Omental fat pad (tissue), 4 donors: ENCODE results near the gene SNX30. TPM values are rescaled to one million over a fixed set of nuclear protein-coding genes. Genes with fewer than 3 reads are reported as not detected.
A peak's percentile ranks its signal among the peaks of the same experiment; 100 is the strongest.

Source experiments
- ATAC-seq: fragments of 150-250 bp; one replicate; pipeline ENCODE4 v1.9.1; 2016; ENCODE audit warnings: mild to moderate bottlenecking, moderate library complexity; ENCODE audit not compliant: low FRiP score
- DNase-seq: peaks from one replicate; pipeline ENCODE4 v3.0.0-alpha.2; 2019; ENCODE audit warnings: low spot score
- total RNA-seq, 4 donors: library from RNA; depleted of rRNA; stranded (reverse); fragments of >200 nt; gene quantifications; one replicate each; pipeline ENCODE4 v1.1.0, GENCODE V29; 2016
- TF ChIP-seq, protein P1 (sequence below), 3 donors: fragments of 450-650 bp; IDR thresholded peaks; one replicate each; pipeline ENCODE4 v1.5.1; 2016 to 2017; ENCODE audit warnings: antibody characterized with exemption in 3 of 3, mild to moderate bottlenecking in 3 of 3, moderate library complexity in 2 of 3

The SNX30 gene
- total RNA-seq, 4 donors from 2014 or later, result 8.9 to 27.5 (median 11.6) TPM

DNA sequence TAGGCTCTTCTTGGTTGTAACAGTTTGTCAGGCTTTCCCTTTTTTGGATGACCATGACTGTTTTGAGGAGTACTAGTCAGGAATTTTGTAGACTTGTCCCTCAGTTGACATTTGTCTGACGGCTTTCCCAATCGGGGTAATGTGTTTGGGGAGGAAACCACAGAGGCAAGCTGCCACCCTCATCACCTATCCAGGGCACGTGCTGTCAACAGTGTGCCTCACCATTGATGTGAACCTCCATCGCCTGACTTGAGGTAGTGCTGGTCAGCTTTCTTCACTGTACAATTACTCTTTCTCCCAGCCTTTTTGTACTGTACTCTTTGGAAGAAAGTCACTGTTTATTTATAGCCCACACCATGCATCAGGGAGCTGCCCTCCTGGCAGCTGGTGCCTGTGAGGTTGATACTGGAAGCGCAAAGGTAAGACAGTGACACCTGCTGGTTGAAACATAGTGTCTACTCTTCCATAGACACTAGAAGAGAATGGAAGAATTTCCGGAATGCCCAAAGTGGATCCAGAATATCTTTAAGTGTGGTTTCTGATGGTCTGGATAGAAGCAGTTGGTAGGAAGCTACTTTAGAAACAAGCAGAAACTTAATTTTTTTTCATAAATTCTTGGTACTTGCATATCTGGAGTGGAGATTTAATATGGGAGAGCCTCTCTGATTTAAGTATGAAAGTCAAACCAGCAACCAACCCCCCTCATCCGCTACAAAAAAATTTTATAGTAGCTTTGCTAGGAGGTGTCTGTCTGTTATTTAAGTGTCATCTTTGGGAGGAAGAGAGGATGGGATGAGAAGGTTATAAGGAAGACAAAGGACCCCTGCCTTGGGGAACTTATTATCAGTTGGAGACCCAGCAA is 69.3 kb downstream of the SNX30 start:
- TF ChIP-seq, protein P1, sequence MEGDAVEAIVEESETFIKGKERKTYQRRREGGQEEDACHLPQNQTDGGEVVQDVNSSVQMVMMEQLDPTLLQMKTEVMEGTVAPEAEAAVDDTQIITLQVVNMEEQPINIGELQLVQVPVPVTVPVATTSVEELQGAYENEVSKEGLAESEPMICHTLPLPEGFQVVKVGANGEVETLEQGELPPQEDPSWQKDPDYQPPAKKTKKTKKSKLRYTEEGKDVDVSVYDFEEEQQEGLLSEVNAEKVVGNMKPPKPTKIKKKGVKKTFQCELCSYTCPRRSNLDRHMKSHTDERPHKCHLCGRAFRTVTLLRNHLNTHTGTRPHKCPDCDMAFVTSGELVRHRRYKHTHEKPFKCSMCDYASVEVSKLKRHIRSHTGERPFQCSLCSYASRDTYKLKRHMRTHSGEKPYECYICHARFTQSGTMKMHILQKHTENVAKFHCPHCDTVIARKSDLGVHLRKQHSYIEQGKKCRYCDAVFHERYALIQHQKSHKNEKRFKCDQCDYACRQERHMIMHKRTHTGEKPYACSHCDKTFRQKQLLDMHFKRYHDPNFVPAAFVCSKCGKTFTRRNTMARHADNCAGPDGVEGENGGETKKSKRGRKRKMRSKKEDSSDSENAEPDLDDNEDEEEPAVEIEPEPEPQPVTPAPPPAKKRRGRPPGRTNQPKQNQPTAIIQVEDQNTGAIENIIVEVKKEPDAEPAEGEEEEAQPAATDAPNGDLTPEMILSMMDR (IDR thresholded peaks at IDR 0.05), result peak in 2 of 3 donors; percentile 16 to 24
- DNase-seq, result no peak
- ATAC-seq, result peak; percentile 57

DNA sequence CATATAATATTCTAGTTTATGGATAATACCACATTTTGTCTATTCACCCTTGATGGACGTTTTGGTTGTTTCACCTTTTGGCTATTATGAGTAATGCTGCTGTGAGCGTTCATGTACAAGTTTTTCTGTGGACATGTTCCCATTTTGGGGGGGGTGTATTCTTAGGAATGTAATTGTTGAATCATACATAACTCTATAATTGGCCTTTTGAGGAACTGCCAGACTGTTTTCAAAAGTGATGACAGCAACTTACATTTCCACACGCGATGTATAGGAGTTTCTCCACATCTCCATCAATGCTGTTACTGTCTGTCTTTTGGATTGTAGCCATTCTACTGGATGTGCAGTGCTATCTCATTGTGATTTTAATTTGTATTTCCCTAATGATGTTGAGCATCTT is 70.3 kb downstream of the SNX30 start:
- TF ChIP-seq, protein P1 (IDR thresholded peaks at IDR 0.05), result no peak
- no peak for ATAC-seq
- no peak for DNase-seq

DNA sequence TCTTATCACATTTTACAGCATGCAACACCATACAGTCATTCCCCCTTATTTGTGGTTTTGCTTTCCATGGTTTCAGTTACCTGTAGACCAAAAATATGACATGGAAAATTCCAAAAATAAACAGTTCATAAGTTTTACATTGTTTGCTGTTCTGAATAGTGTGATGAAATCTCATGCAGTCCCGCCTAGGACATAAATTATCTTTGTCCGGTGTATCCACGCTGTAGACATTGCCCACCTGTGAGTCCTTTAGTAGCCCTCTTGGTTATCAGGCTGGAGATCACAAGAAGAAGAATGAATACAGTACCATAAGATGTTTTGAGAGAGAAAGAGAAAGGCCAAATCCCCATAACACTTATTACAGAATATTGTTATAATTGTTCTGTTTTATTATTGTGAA is 72.1 kb downstream of the SNX30 start:
- no peak for ATAC-seq
- TF ChIP-seq, protein P1 (IDR thresholded peaks at IDR 0.05), result no peak
- no peak for DNase-seq

DNA sequence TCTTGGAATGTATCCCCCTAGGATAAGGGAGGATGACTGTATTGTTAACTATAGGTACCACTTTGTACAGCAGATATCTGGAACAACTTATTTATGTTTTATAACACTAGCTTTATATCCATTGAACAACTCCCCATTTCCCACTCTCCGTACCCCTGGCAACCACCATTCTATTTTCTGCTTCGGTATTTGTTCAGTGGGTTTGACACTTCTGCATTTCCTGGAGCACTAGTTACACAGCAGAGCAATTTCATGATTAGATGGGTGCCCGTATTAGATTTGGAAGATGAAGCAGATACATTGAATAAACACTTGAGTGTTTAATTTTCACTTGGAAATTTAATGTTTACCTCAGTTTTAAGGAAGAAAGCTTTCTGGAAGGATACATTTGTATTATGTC is 72.7 kb downstream of the SNX30 start:
- no peak for DNase-seq
- TF ChIP-seq, protein P1 (IDR thresholded peaks at IDR 0.05), result no peak
- no peak for ATAC-seq

DNA sequence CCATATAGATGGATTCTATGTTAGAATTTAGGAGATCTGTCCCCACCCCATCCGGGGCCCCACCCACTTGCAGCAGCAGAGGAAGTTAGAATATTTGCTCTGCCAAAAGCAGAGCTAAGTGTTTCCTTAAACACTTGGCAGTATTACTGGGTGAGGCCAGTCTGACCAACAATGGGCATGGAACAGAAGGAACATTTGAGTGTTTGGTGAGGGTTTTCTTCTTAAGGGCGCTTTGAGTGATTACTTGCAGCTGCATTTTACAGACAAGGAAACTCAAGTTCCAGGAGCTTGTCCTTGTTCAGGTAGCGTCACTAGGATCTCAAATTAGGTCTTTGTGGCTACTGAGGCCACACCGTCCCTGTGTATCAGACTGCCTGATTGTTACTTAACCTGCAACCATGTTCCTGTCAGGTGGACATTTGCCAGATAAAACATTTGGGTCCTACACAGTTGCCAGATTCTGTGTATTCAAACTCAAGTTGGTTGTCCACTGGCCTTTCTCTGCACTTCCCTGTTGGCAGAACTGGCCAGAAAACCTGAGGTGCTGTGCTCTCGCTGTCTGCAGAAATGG is 80.8 kb downstream of the SNX30 start:
- TF ChIP-seq, protein P1 (IDR thresholded peaks at IDR 0.05), result no peak
- DNase-seq (no peak), ATAC-seq (no peak)

DNA sequence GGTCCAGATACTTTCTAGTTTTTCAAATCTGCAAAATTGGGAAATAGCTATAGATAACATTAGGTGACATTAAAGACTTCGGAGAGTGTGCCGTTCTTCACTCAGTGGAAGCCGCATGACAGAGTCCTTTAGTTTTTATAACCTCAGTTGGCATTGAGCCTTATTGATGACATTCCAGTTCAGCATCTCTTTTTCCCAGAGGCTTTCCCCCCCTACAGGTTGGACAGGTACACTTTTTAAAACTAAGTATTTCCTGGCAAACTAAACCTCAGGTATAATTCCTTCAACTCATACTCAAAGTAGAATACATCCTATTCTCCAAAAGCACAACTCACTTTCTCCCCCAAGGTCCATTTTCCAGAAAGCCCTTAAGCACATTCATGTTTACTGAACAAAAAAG is 81.4 kb downstream of the SNX30 start:
- ATAC-seq (no peak), DNase-seq (no peak)
- TF ChIP-seq, protein P1 (IDR thresholded peaks at IDR 0.05), result no peak

DNA sequence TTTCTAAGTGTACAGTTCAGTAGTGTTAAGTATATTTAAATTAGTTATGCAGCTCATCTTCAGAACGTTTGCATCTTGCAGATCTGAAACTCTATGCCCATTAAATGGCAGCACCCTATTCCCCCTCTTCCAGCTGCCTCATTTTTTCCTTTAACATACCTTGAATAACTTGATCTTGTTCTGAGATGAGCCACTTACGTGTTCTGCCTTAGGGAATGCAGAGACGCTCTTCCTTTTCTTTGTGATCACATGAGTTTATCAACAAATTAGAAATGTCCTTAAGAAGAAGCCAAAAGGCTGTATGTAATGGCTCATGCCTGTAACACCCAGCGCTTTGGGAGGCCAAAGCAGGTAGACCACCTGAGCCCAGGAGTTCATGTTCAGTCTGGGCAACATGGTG is 82.5 kb downstream of the SNX30 start:
- ATAC-seq (no peak), DNase-seq (no peak)
- TF ChIP-seq, protein P1 (IDR thresholded peaks at IDR 0.05), result no peak
